ENCODE results near the gene CDH26.

The CDH26 gene

GRCh38 chr20:59966428-59966827 lies 8.2 kb downstream of the CDH26 start:
- Histone ChIP-seq H4K20me1 (ENCODE audit: insufficient read depth, low read length) (no peaks in the 10 kb centered on the region), H3K9ac (ENCODE audit: low read length) (no peak overlapping the region), H3K27me3 (replicated peaks; ENCODE audit: insufficient read depth, low read length) (no peaks in the 10 kb centered on the region), H3K79me2 (ENCODE audit: low read length) (no peaks in the 10 kb centered on the region), H3F3A (ENCODE audit: insufficient read depth, low read length) (no peaks in the 10 kb centered on the region), H3K9me2 (replicated peaks; ENCODE audit: insufficient read depth, low read length) (no peaks in the 10 kb centered on the region), H2AFZ (ENCODE audit: low read length) (no peak overlapping the region), H3K4me1 (ENCODE audit: low read length) (peaks cover 15% of the 10 kb centered on the region), H3K4me2 (ENCODE audit: low read depth, low read length) (no peak overlapping the region), H3K36me3 (replicated peaks; ENCODE audit: insufficient read depth, low read length) (no peaks in the 10 kb centered on the region), H3K9me3 (replicated peaks; ENCODE audit: insufficient read depth, low read length) (no peaks in the 10 kb centered on the region), H3K27ac (ENCODE audit: low read length) (no peak overlapping the region), H3K4me3 (ENCODE audit: low read length) (no peak overlapping the region)
- TF ChIP-seq CTCF (IDR thresholded peaks at IDR 0.05; ENCODE audit: low read length) (no peak), EZH2 (optimal IDR thresholded peaks at IDR 0.05; ENCODE audit: low read depth, low read length) (no peak), EZH2phosphoT487 (IDR thresholded peaks at IDR 0.05; ENCODE audit: low read length) (no peak)
- no peak for DNase-seq

GRCh38 chr20:59971428-59971827 lies 13.2 kb downstream of the CDH26 start:
- Histone ChIP-seq H3K27ac (ENCODE audit: low read length) (no peak overlapping the region), H3K27me3 (replicated peaks; ENCODE audit: insufficient read depth, low read length) (no peaks in the 10 kb centered on the region), H3K9me2 (replicated peaks; ENCODE audit: insufficient read depth, low read length) (no peaks in the 10 kb centered on the region), H4K20me1 (ENCODE audit: insufficient read depth, low read length) (no peaks in the 10 kb centered on the region), H3F3A (ENCODE audit: insufficient read depth, low read length) (no peaks in the 10 kb centered on the region), H3K36me3 (replicated peaks; ENCODE audit: insufficient read depth, low read length) (no peaks in the 10 kb centered on the region), H3K4me1 (ENCODE audit: low read length) (no peaks in the 10 kb centered on the region), H3K4me2 (ENCODE audit: low read depth, low read length) (no peak overlapping the region), H3K79me2 (ENCODE audit: low read length) (no peaks in the 10 kb centered on the region), H3K9me3 (replicated peaks; ENCODE audit: insufficient read depth, low read length) (no peaks in the 10 kb centered on the region), H3K4me3 (ENCODE audit: low read length) (no peak overlapping the region), H2AFZ (ENCODE audit: low read length) (no peak overlapping the region), H3K9ac (ENCODE audit: low read length) (no peak overlapping the region)
- TF ChIP-seq CTCF (IDR thresholded peaks at IDR 0.05; ENCODE audit: low read length): no peak
- TF ChIP-seq EZH2 (optimal IDR thresholded peaks at IDR 0.05; ENCODE audit: low read depth, low read length): no peak
- no peak for TF ChIP-seq EZH2phosphoT487 (IDR thresholded peaks at IDR 0.05; ENCODE audit: low read length)
- DNase-seq: no peak

GRCh38 chr20:59972037-59972801 lies 14.0 kb downstream of the CDH26 start:
- H3K36me3 ChIP-seq (replicated peaks; ENCODE audit: insufficient read depth, low read length): no peaks in the 10 kb centered on the region
- H3K79me2 ChIP-seq (ENCODE audit: low read length): no peaks in the 10 kb centered on the region
- no peak for TF ChIP-seq EZH2phosphoT487 (IDR thresholded peaks at IDR 0.05; ENCODE audit: low read length)
- TF ChIP-seq CTCF (IDR thresholded peaks at IDR 0.05; ENCODE audit: low read length): no peak
- no peak for TF ChIP-seq EZH2 (optimal IDR thresholded peaks at IDR 0.05; ENCODE audit: low read depth, low read length)
- H3K27ac ChIP-seq (ENCODE audit: low read length): no peak overlapping the region
- no peaks in the 10 kb centered on the region for H4K20me1 ChIP-seq (ENCODE audit: insufficient read depth, low read length)
- H3K4me2 ChIP-seq (ENCODE audit: low read depth, low read length): no peak overlapping the region
- H3F3A ChIP-seq (ENCODE audit: insufficient read depth, low read length): no peaks in the 10 kb centered on the region
- no peaks in the 10 kb centered on the region for H3K4me1 ChIP-seq (ENCODE audit: low read length)
- H3K9me2 ChIP-seq (replicated peaks; ENCODE audit: insufficient read depth, low read length): no peaks in the 10 kb centered on the region
- H3K27me3 ChIP-seq (replicated peaks; ENCODE audit: insufficient read depth, low read length): no peaks in the 10 kb centered on the region
- H3K4me3 ChIP-seq (ENCODE audit: low read length): no peak overlapping the region
- H3K9me3 ChIP-seq (replicated peaks; ENCODE audit: insufficient read depth, low read length): no peaks in the 10 kb centered on the region
- no peak for DNase-seq
- H3K9ac ChIP-seq (ENCODE audit: low read length): no peak overlapping the region
- H2AFZ ChIP-seq (ENCODE audit: low read length): no peak overlapping the region
